Right cardiac atrium (tissue), 5 donors: ENCODE data around the gene MTARC1. TPM values are rescaled to one million over a fixed set of nuclear protein-coding genes. Genes with fewer than 3 reads are reported as not detected.

Source experiments
- ATAC-seq, 2 donors: fragments of 200-7000 bp; cut with Tn5 transposase; one replicate each; pipeline versions ENCODE4 v1.8.0 to v1.9.1; 2020; ENCODE audit warnings: moderate library complexity in 2 of 2, mild to moderate bottlenecking in 1 of 2
- DNase-seq, 3 donors: peaks; one replicate each; pipeline ENCODE4 v3.0.0-alpha.2; 2020
- H3K27ac ChIP-seq: one replicate; pipeline ENCODE4 v1.5.1; 2013; ENCODE audit warnings: mild to moderate bottlenecking, low read length, control low read depth, moderate library complexity
- H3K27me3 ChIP-seq: one replicate; pipeline ENCODE4 v1.6.1; 2013; ENCODE audit not compliant: control insufficient read depth, insufficient read depth
- H3K4me1 ChIP-seq: one replicate; pipeline ENCODE4 v1.6.1; 2013; ENCODE audit warnings: low read length; ENCODE audit not compliant: control insufficient read depth, insufficient read depth
- H3K4me3 ChIP-seq: one replicate; pipeline ENCODE4 v1.5.1; 2013; ENCODE audit warnings: low read length, control low read depth
- H3K9me3 ChIP-seq: one replicate; pipeline ENCODE4 v1.6.1; 2013; ENCODE audit warnings: low read length; ENCODE audit not compliant: control insufficient read depth
- WGBS: extraction: QIAGEN DNeasy Blood & Tissue Kit; methylation state at CpG from one replicate; pipeline ENCODE4 v1.1.7; 2013; 5-methylcytosine and 5-hydroxymethylcytosine counted together
- intact Hi-C, 4 donors: fragments of 100-400 bp; cut with DNase I; formaldehyde crosslinking; loops; one replicate each; pipeline versions ENCODE4 v1.11.0 to v1.14.0; 2022 to 2023
- polyA plus RNA-seq: library from polyadenylated mRNA; stranded (reverse); fragments of 200-250 nt; gene quantifications from one replicate; pipeline ENCODE4 v1.2.3, GENCODE V29; 2013
- total RNA-seq, 4 donors: library from RNA; stranded (reverse); fragmentation: NEBNext Ultra II Directional; extraction: Animal tissue kit (Norgen Biotek cat#: 25700); gene quantifications; one replicate each; pipeline ENCODE4 v1.2.1, GENCODE V29; 2021
- donor health status: healthy with polysubstance abuse.
- donor health status: DM: no; HTN: yes; CAD: no.
- donor health status: DM: no; HTN: no; CAD: no.
- donor health status: DM: no; HTN: yes; CAD: no; lungs with severe emphysema.
- donor health status: DM: yes; HTN: yes; CAD: no.

Gene MTARC1
- total and polyA plus RNA-seq, 5 donors = 3.2 to 13.4 (median 3.6) TPM

DNA sequence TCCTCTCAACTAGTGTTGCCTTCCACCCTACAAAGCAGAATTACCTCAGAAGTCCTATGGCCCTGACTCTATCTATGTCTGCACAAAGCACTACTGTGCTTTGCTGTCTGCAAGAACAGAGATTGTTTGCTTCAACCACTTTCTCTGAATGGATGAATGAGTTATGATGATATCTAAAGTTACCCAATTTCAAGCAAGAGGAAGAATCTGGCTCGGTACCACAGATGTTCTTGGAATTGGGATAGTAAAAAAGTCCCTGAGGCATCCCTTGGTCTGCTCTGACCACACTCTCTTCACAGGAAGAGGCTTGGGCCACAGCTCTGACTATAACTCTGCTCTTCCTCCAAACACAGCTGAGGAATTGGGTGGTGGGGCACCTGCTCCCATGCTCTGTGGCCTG, 31.2 kb downstream of the MTARC1 start:
- H3K27ac ChIP-seq = no peak overlapping the region
- 72% methylated on average over 1 of the region's 1 CpG for WGBS
- intact Hi-C loops = no loop called here
- no peaks in the 10 kb centered on the region for H3K4me1 ChIP-seq
- H3K4me3 ChIP-seq = no peak overlapping the region
- no peaks in the 10 kb centered on the region for H3K9me3 ChIP-seq
- ATAC-seq (no peak), DNase-seq (no peak)
- H3K27me3 ChIP-seq = no peaks in the 10 kb centered on the region

DNA sequence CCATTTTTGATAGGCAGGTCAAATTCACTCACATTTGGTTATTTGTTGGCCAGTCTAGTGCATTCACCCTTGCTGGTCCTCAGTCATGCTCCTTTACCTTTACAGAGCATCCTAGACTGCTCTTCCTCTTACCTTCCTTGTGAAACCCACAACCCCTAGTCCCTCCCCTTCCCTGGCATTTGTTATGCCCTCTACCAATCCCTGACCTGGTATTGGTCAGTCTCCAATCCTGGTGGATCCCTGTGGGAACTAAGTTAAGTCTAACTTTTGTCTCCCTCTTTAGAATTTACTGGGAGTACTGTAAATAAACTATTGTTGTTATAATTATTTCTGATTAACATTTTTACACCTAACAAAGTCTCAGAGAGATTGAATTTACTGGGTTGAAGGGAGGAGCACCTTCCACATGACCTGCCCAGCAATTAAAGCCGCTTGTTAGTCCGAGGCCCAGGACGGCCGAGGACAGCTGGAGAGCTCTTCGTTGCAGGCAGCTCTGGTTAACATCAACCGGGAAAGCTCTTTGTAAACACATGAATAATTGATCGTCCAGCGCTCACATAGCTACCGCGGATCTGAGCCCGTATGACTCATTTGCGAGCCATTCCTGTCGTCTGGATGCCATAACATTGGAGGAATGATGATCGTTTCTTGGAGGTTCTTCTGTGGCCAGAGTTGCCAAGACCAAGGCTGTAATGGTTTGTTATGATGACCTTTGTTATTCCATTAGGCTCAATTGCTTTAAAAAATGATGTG, 31.9 kb downstream of the MTARC1 start:
- ATAC-seq (no peak), DNase-seq (no peak)
- intact Hi-C loops = no loop called here
- no peaks in the 10 kb centered on the region for H3K4me1 ChIP-seq
- no peak overlapping the region for H3K4me3 ChIP-seq
- no peaks in the 10 kb centered on the region for H3K27me3 ChIP-seq
- no peak overlapping the region for H3K27ac ChIP-seq
- H3K9me3 ChIP-seq = no peaks in the 10 kb centered on the region
- 70% methylated on average over 14 of the region's 14 CpGs for WGBS

DNA sequence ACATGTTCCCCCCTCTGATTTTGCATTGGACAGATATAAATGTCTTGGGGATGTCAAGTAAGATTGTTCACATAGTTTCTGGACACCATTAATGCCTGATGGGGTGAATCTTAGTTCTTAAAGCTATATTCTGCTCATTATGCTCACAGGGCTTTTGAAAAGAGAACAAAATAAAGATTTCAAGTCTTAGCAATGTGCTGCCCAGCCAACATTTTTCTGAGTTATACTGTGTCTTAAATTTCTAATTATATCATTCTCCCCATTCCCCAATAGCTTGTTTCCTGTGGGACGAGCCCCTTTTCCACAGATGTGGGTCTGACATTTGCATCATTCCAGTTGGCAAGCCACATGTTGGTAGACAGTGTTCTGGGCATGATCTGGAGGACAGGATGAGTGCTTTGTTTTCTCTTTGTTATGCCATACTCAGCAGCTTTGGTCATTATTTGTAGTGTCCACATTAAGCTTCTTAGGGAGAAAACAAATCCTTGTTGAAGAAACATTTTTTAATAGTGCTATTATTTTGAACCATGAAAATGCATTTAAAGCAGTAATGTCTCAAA, 32.8 kb downstream of the MTARC1 start:
- 44% methylated on average over 1 of the region's 1 CpG for WGBS
- ATAC-seq (no peak), DNase-seq (no peak)
- no peak overlapping the region for H3K27ac ChIP-seq
- no peaks in the 10 kb centered on the region for H3K27me3 ChIP-seq
- H3K9me3 ChIP-seq = no peaks in the 10 kb centered on the region
- no peaks in the 10 kb centered on the region for H3K4me1 ChIP-seq
- intact Hi-C loops = no loop called here
- H3K4me3 ChIP-seq = no peak overlapping the region

DNA sequence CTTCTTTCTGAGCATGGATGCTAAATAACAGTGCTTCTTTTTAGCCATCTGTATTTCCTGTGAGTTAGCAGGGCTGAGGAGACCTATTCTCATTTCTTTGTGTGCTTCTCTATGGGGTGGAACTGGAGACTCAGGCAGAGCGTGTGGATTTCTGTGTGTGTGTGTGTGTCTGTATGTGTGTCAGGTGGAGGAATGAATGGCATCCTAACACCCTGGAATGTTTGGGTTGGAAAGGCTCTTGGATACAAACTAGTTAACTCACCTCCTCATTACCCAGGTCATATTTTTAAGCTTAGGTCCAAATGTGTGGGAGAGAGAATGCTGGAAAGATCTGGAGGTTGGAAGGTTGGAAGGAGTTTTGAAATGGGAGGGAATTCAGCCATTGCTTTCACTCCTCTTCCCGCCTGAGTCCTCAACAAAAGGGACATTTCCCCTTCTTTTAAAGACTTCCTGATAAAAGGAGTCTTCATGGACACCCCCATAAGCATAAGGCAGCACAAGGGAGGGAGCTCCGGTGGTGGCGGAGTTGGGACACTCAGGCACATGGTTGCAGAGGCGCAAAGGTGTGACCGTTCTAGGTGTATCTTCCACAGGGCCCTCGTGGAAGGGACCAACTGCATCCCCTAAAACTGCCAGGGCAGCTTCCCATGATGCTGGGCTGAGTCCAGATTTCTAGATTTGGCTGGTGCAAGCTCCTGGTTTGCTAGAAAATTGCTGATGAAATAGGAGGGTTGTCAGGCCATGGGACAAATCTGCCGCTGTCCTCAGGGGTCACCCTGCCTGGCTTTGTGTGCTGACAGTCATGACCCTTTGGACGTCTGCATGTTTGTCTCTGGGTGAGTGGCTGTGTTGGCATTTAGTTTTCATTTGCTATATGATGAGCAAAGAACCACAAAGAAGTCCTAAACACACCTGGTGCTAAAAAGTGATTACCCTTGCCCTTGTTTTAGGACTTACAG, 37.6 kb downstream of the MTARC1 start:
- WGBS = 91% methylated on average over 9 of the region's 9 CpGs
- Histone ChIP-seq H3K27me3 (no peaks in the 10 kb centered on the region), H3K4me1 (peaks cover 7% of the 10 kb centered on the region), H3K9me3 (no peaks in the 10 kb centered on the region), H3K27ac (no peak overlapping the region), H3K4me3 (no peak overlapping the region)
- ATAC-seq = no peak
- intact Hi-C loops = no loop called here
- no peak for DNase-seq

DNA sequence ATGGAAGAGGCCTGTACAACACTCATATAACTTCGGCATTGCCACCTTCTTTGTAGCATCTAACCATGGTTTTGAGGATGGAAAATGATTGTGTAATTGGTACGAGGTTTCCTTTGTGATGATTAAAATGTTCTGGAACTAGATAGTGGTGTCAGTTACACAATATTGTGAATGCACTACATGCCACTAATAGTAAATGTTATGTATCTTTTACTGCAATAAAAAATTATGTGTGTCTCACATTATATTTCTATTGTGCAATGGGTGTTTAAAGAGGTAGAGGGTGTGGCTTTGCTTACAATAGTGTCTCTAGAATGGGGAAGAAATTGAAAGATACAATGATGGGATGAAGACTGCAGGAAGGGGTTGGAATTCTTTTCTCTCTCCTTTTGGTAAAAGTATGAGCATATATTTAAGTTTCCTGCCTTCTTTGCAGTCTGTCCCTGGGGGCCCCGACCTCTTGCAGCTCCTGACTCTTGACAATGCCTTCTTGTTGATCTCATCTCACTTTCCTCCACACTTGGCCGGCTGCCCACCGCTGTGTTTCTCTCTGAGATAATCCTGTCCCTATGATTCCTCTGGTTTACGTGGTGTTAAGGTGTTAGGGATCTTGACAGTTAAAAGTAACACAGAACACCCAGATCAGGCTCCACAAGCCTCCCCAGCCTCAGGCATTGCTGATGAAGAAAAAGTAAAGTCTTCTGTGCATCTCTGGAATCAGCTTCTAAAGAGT, 39.3 kb downstream of the MTARC1 start:
- DNase-seq = peak in 2 of 3 donors; percentile 64 to 69
- WGBS = 42% methylated on average over 6 of the region's 6 CpGs

DNA sequence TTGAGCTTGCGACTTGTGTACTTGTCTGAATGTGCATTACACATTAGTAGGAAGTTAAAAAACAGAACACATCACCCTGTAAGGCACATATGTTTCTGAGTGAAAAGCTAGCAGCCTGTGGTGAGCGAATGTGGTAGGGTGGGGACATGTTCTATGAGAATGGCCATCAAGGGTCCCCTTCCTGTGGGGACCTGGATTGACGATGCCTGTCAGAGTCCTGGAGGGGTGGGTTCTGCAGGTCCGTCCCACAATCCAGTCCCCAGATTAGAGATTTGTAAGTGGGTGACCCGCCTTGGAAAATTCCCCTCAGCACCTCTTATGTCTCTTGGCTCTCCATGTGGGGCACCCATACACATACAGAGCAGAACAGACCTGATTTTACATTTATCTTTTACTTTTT, 40.0 kb downstream of the MTARC1 start:
- no peak overlapping the region for H3K27ac ChIP-seq
- no peaks in the 10 kb centered on the region for H3K27me3 ChIP-seq
- intact Hi-C loops = no loop called here
- DNase-seq (no peak), ATAC-seq (no peak)
- H3K4me1 ChIP-seq = peaks cover 13% of the 10 kb centered on the region
- no peaks in the 10 kb centered on the region for H3K9me3 ChIP-seq
- no peak overlapping the region for H3K4me3 ChIP-seq
- WGBS = 91% methylated on average over 5 of the region's 5 CpGs

More for the DNA sequence above, 39.3 kb downstream of the MTARC1 start:
- no peak overlapping the region for H3K4me3 ChIP-seq
- ATAC-seq = no peak
- H3K27ac ChIP-seq = no peak overlapping the region
- H3K4me1 ChIP-seq = peaks cover 13% of the 10 kb centered on the region
- H3K27me3 ChIP-seq = no peaks in the 10 kb centered on the region
- intact Hi-C loops = no loop called here
- H3K9me3 ChIP-seq = no peaks in the 10 kb centered on the region

DNA sequence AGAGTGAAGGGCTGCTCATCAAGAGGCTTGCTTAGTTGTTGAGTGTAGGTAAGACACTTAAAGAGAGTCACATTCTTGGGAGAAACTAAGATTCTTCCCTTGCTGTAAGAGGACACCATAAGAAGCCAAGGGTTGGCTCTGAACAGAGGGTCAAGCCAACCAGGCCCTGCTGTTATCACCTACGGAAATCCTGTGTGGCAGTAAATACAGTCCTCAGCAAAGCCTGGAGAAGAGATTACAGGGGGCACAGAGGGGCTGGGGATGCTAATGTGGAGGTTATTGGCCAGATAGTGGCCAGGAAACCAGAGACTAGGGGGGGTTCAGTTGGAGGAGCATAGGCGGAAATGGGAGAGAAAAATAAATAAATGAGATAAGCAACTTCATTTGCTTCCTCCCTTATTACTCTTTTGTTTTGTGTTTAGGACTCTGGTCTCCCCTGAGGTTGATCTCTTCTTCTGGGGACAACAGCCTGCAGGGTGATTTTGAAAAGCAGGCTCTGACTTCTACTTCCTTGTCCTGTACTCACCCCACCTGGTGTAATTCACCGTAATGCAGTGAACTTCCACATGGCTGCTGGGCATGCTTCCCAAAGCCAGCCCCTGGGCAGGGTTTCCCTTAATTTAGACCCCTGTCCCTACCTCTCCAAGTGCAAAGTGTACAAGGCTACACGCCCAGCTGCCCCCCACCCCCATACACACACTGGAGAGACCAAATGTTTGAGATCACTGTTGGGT, 40.9 kb downstream of the MTARC1 start:
- ATAC-seq (peak; percentile 55 to 84), DNase-seq (peak in 1 of 3 donors; percentile 57)
- WGBS = 51% methylated on average over 4 of the region's 4 CpGs
- Histone ChIP-seq H3K27me3 (no peaks in the 10 kb centered on the region), H3K27ac (peak overlapping the region; percentile 26), H3K9me3 (no peaks in the 10 kb centered on the region), H3K4me3 (no peak overlapping the region), H3K4me1 (peaks cover 13% of the 10 kb centered on the region)
- intact Hi-C loops = no loop called here

DNA sequence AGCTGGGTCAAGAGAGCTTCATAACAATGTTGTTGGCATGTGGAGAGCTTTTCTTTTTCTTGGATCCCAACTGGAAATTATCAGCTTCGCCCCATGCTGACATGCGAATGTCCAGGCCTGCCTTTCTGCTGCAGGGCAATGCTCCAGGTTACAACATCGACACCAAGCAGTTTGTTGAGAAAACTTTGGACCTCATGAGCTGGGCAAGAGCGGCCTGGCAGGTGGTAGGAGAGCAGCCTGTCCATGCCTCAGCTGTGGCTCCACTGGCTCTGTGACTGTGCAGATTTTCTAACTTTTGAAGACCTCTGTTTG, 41.4 kb downstream of the MTARC1 start:
- Histone ChIP-seq H3K4me3 (no peak overlapping the region), H3K27ac (no peak overlapping the region), H3K4me1 (peaks cover 13% of the 10 kb centered on the region), H3K9me3 (no peaks in the 10 kb centered on the region), H3K27me3 (no peaks in the 10 kb centered on the region)
- intact Hi-C loops = no loop called here
- 50% methylated on average over 4 of the region's 4 CpGs for WGBS
- ATAC-seq (peak; percentile 55 to 71), DNase-seq (peak; percentile 59 to 83 (median 74))

DNA sequence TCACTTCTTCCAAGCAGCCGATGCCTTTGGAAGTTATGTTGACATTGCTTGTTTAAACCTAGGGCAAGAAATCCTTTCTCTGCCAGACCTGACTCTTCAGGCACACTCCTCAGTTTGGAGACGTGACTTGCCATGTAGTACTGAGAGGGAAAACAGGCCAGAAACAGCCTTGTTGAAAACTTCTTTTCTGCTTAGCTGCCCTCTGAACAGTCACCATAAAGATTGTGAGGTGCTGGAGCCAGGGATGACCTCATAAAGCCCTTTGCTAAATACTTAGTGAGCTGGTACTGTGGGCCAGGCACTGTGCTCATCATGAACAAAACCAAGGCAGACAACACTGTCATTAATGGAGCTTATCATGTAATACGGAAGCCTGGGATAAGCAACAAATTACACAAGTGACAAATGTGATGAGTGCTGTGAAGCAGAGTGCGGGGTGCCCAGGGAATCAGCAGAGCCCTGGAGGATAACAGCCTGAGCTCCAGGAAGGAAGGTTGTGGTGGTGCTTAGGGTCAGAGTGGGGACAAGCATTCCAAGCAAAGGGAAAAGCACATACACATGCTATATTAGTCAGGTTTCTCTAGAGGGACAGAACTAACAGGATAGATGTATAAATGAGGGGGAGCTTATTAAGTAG, 42.4 kb downstream of the MTARC1 start:
- Histone ChIP-seq H3K4me1 (peaks cover 13% of the 10 kb centered on the region), H3K27ac (no peak overlapping the region), H3K27me3 (no peaks in the 10 kb centered on the region), H3K4me3 (no peak overlapping the region), H3K9me3 (no peaks in the 10 kb centered on the region)
- DNase-seq = peak in 2 of 3 donors; percentile 62 to 68
- intact Hi-C loops = no loop called here
- ATAC-seq = peak; percentile 34 to 51
- WGBS = 41% methylated on average over 4 of the region's 4 CpGs

DNA sequence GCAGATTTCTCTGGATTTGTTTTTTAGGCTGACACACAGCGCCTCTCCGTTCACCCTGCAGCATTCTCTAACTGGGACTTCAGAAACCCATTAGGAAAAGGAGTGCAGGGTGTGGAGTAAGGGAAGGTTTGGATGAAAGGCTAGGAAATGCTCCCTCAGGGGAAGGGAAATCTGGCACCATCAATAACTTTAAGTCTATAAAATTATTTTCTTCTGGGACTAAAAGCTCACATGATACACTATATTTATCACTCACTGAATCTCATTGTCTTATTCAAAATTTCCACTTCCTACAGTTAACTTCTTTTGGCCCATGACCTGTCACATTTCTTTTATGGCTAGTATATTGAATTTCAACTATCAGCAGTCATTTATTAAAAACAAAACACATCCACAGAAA, 46.7 kb downstream of the MTARC1 start:
- H3K27ac ChIP-seq = no peak overlapping the region
- 86% methylated on average over 2 of the region's 2 CpGs for WGBS
- no peak for DNase-seq
- peaks cover 13% of the 10 kb centered on the region for H3K4me1 ChIP-seq
- no peak overlapping the region for H3K4me3 ChIP-seq
- ATAC-seq = no peak
- no peaks in the 10 kb centered on the region for H3K9me3 ChIP-seq
- no peaks in the 10 kb centered on the region for H3K27me3 ChIP-seq
- intact Hi-C loops = no loop called here
